GM19397 (cell line): ENCODE measurements around the gene SCT.

ENCODE experiments used
- ATAC-seq: cut with Tn5 transposase; IDR thresholded peaks from one replicate; pipeline ENCODE4 v1.9.1; 2021; ENCODE audit warnings: mild to moderate bottlenecking, moderate library complexity; ENCODE audit not compliant: unreplicated experiment

The SCT gene

DNA sequence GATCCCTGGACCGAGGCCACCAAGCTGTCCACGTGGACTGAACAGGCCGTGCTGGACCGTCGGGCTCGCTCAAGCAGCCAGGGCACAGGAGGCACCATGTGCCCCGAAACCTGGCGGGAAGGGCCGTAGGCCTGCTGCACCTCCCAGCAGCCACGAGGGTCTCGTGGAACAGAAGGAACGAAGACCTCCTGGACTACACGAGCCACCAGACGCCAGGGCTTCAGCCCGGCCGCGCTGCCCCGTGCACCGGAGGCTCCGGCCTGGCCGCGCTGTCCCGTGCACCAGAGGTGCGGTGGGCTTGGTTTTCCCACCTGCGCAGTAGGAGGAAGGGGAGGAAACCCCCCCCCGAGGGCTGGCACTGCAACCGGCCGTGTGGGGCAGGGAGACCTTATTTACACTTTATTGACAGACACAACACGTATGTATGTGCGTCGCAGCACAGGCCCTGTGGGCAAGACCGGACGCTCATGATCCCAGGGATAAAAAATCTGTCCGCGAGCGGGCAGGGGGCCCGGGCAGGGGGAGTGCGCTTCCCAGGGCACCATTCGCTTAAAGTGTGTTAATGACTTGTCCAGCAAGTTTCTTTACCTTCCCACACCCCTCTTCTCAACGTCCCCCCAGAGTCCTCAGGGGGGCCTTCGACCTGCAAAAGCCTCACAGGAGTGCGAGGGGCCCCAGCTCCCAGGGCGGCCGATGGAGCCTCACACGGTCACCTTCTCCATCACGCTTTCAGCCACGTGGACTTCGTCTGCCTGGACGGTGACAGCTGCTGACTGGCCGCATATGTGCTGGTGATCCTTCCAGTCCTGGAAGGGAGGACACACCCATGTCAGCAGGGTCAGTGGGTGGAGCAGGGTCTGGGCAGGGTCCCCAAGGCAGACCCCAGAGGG is 17.1 kb upstream of the SCT start:
- ATAC-seq: no peak

DNA sequence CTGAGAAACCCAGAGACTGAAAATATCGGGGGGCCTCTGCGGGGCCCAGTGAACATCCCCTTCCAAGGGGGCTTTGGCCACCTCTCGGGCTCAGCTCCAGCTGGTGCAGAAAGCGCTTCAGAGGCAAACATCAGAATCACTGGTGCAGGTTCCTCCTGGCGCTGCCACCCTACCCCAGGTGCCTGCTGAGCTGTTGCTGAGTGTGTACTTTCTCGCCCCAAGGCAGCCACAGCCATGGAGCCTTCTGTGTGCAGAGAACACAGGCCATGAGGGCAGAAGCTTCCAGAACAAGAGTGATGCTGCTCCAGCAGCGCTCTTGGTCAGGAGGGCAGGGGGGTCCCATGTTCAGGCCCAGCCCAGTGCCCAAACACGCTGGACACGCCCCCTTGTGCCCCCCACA is 16.4 kb upstream of the SCT start:
- no peak for ATAC-seq

DNA sequence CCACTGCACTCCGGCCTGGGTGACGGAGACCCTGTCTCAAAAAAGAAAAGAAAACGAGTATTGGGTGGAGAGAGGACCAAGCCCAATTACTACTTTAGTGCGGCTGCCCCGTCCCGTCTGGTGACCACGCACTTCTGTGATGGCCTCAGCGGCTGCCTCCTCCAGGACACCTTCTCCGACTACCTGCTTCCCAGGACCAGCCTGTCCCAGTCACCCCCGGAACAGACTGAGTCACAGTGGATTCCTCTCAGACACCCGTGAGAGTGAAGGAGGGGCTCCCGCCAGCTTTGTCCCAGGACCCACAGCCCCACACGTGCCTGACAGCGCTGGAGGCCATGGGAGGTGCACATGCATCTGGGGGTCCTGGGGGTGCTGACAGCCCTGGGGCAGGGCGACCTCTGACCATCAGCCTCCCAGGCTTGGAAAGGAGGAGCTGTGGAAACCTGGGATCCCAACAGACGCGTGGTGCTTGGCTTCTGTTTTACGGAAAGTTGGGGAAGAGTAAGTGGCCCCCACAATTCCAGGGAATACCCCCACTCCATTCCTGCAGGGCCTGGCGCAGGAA is 14.9 kb upstream of the SCT start:
- no peak for ATAC-seq

DNA sequence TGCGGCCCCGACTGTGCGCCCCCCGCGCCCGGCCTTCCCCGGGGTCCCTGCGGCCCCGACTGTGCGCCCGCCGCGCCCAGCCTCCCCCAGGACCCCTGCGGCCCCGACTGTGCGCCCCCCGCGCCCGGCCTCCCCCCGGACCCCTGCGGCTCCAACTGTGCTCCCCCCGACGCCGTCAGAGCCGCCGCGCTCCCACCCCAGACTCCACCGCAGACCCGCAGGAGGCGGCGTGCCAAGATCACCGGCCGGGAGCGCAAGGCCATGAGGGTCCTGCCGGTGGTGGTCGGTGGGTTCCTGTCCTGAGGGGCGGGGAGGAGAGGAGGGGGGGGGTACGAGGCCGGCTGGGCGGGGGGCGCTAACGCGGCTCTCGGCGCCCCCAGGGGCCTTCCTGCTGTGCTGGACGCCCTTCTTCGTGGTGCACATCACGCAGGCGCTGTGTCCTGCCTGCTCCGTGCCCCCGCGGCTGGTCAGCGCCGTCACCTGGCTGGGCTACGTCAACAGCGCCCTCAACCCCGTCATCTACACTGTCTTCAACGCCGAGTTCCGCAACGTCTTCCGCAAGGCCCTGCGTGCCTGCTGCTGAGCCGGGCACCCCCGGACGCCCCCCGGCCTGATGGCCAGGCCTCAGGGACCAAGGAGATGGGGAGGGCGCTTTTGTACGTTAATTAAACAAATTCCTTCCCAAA is 13.2 kb upstream of the SCT start:
- ATAC-seq: no peak

DNA sequence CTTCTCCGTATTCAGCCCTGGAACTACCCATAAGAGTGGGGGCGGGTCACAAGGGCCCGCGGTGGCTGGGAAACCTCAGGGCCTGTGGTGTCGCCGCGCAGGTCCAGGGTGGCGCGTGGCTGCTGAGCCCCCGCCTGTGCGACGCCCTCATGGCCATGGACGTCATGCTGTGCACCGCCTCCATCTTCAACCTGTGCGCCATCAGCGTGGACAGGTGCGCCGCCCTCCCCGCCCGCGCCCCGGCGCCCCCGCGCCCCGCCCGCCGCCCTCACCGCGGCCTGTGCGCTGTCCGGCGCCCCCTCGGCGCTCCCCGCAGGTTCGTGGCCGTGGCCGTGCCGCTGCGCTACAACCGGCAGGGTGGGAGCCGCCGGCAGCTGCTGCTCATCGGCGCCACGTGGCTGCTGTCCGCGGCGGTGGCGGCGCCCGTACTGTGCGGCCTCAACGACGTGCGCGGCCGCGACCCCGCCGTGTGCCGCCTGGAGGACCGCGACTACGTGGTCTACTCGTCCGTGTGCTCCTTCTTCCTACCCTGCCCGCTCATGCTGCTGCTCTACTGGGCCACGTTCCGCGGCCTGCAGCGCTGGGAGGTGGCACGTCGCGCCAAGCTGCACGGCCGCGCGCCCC is 12.5 kb upstream of the SCT start:
- no peak for ATAC-seq

DNA sequence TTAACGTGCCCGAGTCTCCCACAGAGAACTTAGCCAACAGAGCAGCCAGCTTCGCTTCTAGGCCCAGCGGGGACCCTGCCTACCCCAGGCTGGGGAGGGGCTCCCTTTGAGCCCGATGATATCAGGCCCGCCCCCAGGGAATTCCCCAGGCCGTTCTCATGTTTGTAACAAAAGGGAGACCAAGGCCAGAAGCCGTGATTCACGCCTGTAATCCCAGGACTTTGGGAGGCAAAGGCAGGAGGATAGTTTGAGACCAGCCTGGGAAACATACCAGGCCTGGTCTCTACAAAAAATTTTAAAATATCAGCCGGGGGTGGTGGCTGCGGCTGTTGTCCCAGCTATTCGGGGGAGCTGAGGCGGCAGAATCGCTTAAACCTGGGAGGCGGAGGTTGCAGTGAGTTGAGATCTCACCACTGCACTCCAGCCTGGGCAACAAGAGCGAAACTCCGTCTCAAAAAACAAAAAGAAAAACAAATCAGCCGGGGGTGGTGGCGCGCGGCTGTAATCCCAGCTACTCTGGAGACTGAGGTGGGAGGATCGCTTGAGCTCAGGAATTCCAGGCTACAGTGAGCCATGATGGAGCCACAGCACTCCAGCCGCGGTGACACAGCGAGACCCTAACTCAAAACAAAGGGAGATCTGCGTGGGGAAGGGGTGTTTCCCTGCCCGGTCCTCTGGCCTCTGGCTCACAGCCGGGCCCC is 11.8 kb upstream of the SCT start:
- ATAC-seq: no peak

DNA sequence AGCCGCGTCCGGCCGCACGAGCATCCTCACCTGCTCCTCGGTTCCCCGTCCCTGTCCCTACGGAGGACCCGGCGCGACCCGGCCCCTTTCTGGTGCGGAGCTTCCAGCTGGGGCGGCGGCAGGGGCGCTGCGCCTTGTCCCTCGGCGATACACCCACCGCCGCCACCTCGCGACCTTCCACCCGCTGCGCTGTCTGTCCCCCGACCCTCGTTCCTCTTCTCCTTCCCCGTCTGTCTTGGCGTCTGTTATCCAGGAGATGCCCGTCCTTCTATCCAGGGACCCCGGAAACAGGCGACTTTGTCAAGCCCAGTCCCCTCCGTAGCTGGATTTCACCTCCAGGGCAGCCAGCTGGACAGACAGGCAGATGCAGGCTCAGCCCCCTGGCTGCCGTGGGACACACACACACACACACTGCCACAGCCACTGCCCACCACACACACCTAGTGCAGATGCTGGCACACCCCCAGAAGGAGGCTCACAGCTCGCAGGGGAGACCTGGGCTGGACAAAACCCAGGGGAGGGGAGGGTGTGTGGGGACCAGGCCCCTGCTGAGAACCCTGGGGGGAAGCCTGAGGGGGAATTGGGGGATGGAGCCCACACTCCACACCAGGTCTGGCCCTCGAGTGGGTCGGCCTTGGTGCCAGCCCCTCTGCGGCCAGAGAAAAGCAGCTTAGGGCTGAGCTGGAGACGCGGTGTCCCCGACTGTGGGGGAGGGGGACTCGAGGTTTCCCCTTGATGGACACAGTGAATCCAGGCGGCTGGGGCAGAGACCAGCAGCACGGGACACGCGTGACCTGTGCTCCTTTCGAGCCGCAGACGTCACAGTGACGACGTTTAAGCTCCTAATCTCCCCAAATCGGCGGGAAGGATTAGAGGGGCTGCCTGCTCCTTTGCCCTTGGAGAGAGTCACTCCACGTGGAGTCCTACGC is 10.9 kb upstream of the SCT start:
- ATAC-seq: no peak

DNA sequence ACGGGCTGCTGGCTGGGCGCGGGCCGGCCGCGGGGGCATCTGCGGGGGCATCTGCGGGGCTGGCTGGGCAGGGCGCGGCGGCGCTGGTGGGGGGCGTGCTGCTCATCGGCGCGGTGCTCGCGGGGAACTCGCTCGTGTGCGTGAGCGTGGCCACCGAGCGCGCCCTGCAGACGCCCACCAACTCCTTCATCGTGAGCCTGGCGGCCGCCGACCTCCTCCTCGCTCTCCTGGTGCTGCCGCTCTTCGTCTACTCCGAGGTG is 10.3 kb upstream of the SCT start:
- ATAC-seq: no peak

DNA sequence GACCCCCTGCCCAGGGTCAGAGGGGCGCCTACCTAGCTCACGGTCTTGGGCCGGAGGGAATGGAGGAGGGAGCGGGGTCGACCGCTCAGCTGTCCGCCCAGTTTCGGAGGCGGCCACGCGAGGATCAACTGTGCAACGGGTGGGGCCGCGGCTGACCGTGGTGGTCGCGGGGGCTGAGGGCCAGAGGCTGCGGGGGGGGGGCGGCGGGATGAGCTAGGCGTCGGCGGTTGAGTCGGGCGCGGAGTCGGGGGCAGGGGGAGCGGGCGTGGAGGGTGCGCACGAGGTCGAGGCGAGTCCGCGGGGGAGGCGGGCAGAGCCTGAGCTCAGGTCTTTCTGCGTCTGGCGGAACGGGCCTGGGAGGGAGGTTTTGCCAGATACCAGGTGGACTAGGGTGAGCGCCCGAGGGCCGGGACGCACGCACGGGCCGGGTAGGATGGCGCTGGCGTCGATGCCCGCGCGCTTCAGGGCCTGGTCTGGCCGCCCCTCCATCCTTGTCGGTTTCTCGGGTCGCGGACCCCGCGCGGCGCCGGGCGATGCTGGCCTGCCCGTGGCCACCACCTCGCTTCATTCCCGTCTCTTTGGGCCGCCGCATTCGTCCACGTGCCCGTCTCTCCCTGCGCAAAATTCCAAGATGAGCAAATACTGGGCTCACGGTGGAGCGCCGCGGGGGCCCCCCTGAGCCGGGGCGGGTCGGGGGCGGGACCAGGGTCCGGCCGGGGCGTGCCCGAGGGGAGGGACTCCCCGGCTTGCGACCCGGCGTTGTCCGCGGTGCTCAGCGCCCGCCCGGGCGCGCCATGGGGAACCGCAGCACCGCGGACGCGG is 9.7 kb upstream of the SCT start, which contains the start of gene DRD4:
TSS of gene DRD4 (plus strand) at position 759 of the 822 bp plus-strand sequence. CDS start at position 795, 36 bp downstream.
- no peak for ATAC-seq

DNA sequence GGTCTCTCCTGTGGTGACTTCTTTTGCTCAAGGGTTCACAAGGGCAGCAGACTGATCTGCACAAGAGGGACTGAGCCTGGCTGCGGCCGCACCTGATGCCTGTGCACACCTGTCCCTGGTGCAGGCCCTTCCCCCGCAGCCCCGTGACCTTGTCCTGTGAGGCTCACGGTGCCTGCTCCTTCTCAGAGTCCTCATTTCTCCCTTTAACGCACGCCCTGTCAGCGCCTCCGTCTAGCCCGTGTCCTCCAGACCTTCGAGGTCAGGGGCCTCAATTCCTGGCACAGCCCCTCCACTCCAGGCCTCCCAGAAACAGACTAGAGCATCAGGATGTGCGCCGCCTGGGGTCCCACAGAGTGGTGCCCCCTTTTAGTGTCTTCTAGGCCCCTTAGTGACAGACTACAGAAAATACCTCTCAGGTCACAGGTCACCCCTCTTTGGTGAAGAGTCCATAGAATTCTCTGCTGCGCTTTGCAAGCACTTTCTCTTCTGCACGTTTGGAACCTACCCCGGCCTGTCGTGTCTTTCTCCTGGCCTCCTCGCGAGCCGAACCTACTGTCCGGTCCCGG is 9.0 kb upstream of the SCT start:
- ATAC-seq: no peak

DNA sequence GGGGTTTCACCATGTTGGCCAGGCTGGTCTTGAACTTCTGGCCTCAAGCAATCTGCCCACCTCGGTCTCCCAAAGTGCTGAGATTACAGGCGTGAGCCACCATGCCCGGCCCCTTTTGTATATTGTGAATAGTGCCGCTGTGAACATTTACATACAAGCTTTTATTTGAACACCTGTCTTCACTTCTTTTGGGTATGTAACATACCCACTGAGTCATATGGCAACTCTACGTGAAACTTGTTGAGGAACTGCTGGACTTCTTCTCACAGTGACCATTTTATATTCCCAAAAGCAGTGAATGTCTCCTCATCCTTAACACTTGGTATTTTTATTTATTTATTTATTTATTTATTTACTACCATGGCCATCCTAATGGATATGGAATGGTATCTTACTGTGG is 3.9 kb upstream of the SCT start:
- ATAC-seq: no peak

DNA sequence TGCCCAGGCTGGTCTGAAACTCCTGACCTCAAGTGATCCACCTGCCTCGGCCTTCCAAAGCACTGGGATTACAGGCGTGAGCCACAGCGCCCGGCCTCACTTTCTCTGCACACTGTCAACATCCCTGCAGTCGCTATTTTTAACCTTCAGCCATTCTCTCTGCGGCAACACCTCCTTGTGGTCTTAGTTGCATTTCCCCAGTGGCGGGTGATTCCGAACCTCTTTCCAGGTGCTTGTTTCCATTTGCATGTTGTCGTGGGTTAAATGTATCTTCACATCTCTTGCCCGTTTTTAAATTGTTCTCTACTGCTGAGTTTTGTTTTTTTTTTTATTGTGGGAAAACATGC is 2.2 kb upstream of the SCT start:
- no peak for ATAC-seq

DNA sequence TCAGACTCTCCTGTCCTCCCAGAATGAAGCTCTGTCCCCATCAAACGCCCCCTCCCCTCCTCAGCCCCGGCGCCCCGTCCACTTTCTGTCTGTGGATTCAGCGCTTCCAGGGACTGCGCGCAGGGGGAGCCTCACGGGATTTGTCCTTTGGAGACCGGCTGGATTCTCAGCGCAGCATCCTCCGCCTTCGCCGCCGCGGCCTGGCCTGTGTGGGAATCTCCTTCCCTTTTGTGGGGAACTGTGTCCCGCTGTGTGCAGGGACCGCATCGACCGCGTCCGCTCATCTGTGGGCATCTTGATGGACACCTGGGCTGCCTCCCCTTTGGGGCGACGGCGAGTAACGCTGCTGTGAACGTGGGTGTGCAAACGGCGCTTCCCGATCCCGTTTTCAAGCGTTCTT is 1.1 kb upstream of the SCT start:
- ATAC-seq: no peak

DNA sequence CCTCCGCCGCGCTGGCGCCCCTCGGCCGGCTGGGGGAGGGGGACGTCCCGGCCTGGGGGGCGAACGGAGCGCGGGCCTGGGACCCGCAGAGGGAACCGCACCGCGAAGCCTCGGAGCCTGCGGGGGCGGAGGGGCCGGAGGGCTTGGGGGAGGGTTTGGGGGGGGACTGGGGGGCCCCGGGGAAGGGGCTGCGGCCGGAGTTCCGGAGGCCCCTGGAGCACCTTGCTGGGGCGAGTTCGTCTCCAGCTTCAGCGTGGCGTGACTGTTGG is 261 bp upstream of the SCT start:
- ATAC-seq: no peak

DNA sequence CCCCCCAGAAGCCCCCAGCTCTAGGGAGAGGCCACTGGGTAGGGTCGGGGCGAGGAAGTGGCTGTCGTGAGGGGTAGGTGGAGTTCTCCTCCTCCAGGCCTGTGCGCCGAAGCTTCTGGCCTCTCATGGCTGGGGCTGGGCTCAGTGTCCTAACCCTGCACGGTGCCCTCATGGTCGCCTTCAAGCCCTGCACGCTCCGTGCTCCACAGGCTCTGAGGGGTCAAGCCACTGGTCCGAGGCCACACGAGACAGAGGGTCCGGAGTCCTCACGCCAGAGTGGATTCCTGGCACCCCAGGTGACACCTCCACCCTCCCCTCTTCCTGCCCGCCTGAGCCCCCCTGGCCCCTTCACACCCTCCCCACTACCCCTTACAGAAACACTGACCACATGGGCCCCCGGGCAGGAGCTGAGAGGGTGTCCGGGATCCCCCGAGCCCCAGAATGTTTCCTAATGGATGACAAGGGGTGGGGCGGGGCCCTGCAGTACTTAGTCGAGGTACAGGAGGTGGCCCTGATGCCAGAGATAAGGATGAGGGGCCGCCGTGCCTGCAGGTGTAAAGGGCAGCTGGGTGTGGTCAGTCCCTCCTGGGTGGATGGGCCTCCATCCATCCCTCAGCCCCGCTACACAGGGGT is 1.2 kb downstream of the SCT start:
- no peak for ATAC-seq

DNA sequence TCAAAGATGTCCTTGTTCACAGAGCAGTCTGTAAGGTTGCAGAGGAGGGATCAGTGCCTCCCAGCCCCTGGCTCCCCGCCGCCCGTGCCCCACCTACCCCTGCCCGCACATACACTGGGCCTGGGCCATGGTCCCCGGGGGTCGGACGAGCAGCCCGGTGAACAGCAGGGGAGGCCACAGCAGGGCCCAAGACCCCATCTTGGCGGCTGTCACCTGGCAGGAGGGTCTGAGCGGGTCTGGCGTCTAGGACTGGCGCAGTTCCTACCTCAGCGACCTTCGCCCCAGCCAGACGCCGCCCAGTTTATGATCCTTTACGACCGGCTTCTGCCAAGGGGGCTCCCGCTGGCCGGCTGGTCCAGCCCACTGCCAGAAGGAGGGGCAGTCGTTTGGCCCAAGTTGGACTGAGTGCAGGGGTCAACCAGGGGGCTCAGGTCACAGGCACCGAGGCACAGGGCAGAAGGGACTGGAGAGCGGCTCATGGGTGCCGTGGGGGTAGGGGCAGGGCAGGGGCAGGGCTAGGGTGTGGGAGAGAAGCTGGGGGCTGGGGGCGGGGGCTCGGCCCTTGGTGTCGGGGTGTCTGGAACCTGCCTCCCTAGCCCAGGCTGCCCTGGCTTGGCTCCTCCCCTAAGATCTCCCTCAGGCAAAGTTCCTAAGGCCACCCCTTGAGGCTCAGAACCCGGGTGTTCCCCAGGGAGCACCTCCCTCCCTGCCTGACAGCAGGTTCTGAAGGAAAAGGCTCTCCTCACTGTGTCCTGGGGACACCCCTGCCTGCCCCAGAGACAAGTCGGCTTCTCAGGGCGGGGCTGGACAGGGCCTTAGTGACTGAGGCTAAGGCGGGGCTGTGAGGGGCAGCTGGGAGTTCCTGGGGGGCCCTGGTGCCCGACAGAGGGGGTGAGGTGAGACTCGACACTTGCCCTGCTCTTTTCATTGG is 2.0 kb downstream of the SCT start, which contains the start of gene CDHR5:
TSS of gene CDHR5 (minus strand) at position 251 of the 931 bp plus-strand sequence. CDS start at position 198, 53 bp downstream.
- ATAC-seq: no peak

DNA sequence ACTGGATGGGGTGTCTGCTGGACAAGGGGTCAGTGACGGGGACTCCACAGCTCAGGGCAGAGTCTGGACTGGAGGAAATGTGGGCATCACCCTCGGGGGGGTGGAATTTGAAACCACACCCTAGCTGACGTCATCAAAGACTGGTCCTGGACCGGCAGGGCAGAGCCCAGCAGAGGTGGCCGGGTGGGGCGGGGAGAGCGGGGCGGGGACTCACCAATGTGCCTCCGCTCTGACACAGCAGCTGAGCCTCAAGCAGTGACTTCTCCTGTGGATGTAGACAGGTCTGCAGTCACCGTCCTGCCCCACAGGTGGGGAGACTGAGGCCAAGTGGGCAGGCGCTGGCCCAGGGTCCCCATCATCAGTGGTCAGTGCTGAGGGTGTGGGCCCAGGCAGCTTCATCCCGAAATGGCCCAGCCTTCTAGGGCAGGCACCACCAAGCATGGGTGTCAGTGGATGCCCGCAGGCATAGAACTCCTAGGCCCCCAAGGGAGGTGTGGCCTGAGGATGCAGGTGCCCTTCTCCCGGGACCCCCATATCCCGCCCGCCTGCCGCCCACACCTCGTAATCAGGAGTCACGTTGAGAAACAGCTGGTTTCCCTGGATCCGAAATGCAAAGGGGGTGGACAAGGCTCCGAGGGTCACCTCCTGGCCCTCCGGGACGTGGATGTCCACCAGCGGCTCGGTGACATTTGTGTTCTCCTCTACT is 2.8 kb downstream of the SCT start:
- ATAC-seq: no peak
